Esophagus muscularis mucosa (tissue), 4 donors: ENCODE results near the gene CSAG1. TPM values are rescaled to one million over a fixed set of nuclear protein-coding genes. Genes with fewer than 3 reads are reported as not detected.
"Not testable (repeated sequence)": the region's sequence is repeated elsewhere in the genome, so short reads cannot be mapped to it uniquely, and the experiment has no call there.

Experiments
- DNase-seq: peaks from one replicate; pipeline ENCODE4 v3.0.0-alpha.2; 2017; ENCODE audit errors: extremely low spot score
- H3K27ac ChIP-seq, 4 donors: fragments of 200-600 bp; sonication (generic); replicated peaks in 1 of 4; 1 replicate in 3 of 4; 2 replicates in 1 of 4; pipeline ENCODE4 v1.5.1; 2016 to 2019; ENCODE audit warnings: mild to moderate bottlenecking in 1 of 4
- H3K27me3 ChIP-seq, 4 donors: fragments of 200-600 bp; sonication (generic); one replicate each; pipeline versions ENCODE4 v1.5.1 to v1.6.0; 2016 to 2019
- H3K36me3 ChIP-seq, 4 donors: fragments of 200-600 bp; sonication (generic); one replicate each; pipeline ENCODE4 v1.5.1; 2016 to 2019
- H3K4me1 ChIP-seq, 4 donors: fragments of 200-600 bp; sonication (generic); one replicate each; pipeline ENCODE4 v1.5.1; 2016 to 2019
- H3K4me3 ChIP-seq, 4 donors: fragments of 200-600 bp; sonication (generic); 1 replicate in 2 of 4; 2 replicates in 2 of 4; pipeline ENCODE4 v1.5.1; 2016 to 2019; ENCODE audit warnings: mild to moderate bottlenecking in 4 of 4, moderate library complexity in 1 of 4
- H3K9me3 ChIP-seq, 4 donors: fragments of 200-600 bp; sonication (generic); 1 replicate in 3 of 4; 2 replicates in 1 of 4; pipeline ENCODE4 v1.5.1; 2016 to 2019
- EP300 ChIP-seq: sonication (generic); formaldehyde crosslinking; IDR thresholded peaks from one replicate; pipeline ENCODE4 v1.6.1; 2017; ENCODE audit warnings: antibody characterized with exemption
- POLR2A ChIP-seq: fragments of 450-650 bp; IDR thresholded peaks from one replicate; pipeline ENCODE4 v1.6.1; 2017; ENCODE audit warnings: antibody characterized with exemption, moderate library complexity, mild to moderate bottlenecking, low read depth
- POLR2AphosphoS5 ChIP-seq, 2 donors: sonication (generic); formaldehyde crosslinking; IDR thresholded peaks; one replicate each; pipeline ENCODE4 v1.6.1; 2017; ENCODE audit warnings: antibody characterized with exemption in 2 of 2
- WGBS: methylation state at CpG from one replicate; pipeline ENCODE4 v1.1.5; 2018; 5-methylcytosine and 5-hydroxymethylcytosine counted together
- intact Hi-C: fragments of 100-400 bp; cut with DNase I; formaldehyde crosslinking; loops from one replicate; pipeline ENCODE4 v1.15.1; 2023
- total RNA-seq, 4 donors: library from RNA; depleted of rRNA; stranded (reverse); fragments of >200 nt; gene quantifications; one replicate each; pipeline versions ENCODE4 v1.1.0 to v1.2.1, GENCODE V29; 2016
- TF ChIP-seq, protein P1 (sequence below), 3 experiments: fragments of 200-600 bp in 2 of 3; fragments of 450-650 bp in 1 of 3; sonication (generic) in 2 of 3; IDR thresholded peaks; one replicate each; pipeline ENCODE4 v1.5.1; 2017 to 2019; ENCODE audit warnings: antibody characterized with exemption in 3 of 3, mild to moderate bottlenecking in 2 of 3, moderate library complexity in 1 of 3

The CSAG1 gene
- total RNA-seq, 4 donors from 2014 or later: not detected

DNA sequence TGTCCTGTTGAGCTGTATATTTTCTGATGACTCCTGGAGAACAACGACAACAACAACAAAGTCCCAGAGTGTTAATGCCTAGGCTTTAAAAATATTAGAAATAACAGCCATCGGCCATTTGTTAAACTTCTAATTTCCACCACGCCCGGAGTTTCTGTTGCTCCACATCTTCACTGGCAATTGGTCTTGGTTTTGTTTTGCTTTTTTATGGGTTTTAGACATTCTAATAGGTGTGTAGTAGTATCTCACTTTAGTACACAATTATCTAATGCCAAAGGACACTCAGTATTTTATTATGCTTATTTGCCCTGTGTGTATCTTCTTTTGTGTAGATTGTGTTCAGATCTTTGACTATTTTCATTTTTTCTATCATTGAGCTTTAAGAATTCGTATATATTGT lies 5.0 kb upstream of the CSAG1 start:
- no peak overlapping the region for H3K4me3 ChIP-seq
- intact Hi-C loops: no loop called here
- no peaks in the 10 kb centered on the region for H3K27me3 ChIP-seq
- H3K27ac ChIP-seq: no peak overlapping the region
- TF ChIP-seq, protein P1, sequence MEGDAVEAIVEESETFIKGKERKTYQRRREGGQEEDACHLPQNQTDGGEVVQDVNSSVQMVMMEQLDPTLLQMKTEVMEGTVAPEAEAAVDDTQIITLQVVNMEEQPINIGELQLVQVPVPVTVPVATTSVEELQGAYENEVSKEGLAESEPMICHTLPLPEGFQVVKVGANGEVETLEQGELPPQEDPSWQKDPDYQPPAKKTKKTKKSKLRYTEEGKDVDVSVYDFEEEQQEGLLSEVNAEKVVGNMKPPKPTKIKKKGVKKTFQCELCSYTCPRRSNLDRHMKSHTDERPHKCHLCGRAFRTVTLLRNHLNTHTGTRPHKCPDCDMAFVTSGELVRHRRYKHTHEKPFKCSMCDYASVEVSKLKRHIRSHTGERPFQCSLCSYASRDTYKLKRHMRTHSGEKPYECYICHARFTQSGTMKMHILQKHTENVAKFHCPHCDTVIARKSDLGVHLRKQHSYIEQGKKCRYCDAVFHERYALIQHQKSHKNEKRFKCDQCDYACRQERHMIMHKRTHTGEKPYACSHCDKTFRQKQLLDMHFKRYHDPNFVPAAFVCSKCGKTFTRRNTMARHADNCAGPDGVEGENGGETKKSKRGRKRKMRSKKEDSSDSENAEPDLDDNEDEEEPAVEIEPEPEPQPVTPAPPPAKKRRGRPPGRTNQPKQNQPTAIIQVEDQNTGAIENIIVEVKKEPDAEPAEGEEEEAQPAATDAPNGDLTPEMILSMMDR (IDR thresholded peaks at IDR 0.05): no peak
- no peak for TF ChIP-seq POLR2AphosphoS5 (IDR thresholded peaks at IDR 0.05)
- no peak for TF ChIP-seq POLR2A
- WGBS: 77% methylated on average over 5 of the region's 5 CpGs
- H3K9me3 ChIP-seq: no peaks in the 10 kb centered on the region
- H3K4me1 ChIP-seq: no peaks in the 10 kb centered on the region
- DNase-seq: no peak
- no peaks in the 10 kb centered on the region for H3K36me3 ChIP-seq

DNA sequence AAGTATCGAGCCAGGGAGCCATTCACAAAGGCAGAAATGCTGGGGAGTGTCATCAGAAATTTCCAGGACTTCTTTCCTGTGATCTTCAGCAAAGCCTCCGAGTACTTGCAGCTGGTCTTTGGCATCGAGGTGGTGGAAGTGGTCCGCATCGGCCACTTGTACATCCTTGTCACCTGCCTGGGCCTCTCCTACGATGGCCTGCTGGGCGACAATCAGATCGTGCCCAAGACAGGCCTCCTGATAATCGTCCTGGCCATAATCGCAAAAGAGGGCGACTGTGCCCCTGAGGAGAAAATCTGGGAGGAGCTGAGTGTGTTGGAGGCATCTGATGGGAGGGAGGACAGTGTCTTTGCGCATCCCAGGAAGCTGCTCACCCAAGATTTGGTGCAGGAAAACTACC lies 3.0 kb upstream of the CSAG1 start:
- 87% methylated on average over 12 of the region's 12 CpGs for WGBS
- H3K27ac ChIP-seq, H3K36me3 ChIP-seq, H3K27me3 ChIP-seq, H3K9me3 ChIP-seq, H3K4me3 ChIP-seq, DNase-seq, intact Hi-C loops, H3K4me1 ChIP-seq: not testable (repeated sequence)

GRCh38 chrX:152735860-152736511 lies 2.5 kb upstream of the CSAG1 start:
- Histone ChIP-seq H3K4me1 (no peaks in the 10 kb centered on the region), H3K9me3 (no peaks in the 10 kb centered on the region), H3K4me3 (no peak overlapping the region), H3K27me3 (no peaks in the 10 kb centered on the region), H3K36me3 (no peaks in the 10 kb centered on the region), H3K27ac (no peak overlapping the region)
- no peak for DNase-seq
- intact Hi-C loops: no loop called here
- WGBS: 90% methylated on average over 10 of the region's 12 CpGs
- TF ChIP-seq, protein P1 (IDR thresholded peaks at IDR 0.05): no peak
- TF ChIP-seq EP300 (no peak), POLR2A (no peak), POLR2AphosphoS5 (IDR thresholded peaks at IDR 0.05) (no peak)

- Histone ChIP-seq H3K4me3 (no peak overlapping the region), H3K27me3 (no peaks in the 10 kb centered on the region), H3K36me3 (no peaks in the 10 kb centered on the region), H3K4me1 (no peaks in the 10 kb centered on the region), H3K9me3 (no peaks in the 10 kb centered on the region), H3K27ac (no peak overlapping the region)
- WGBS: 90% methylated on average over 2 of the region's 2 CpGs
- TF ChIP-seq POLR2AphosphoS5 (IDR thresholded peaks at IDR 0.05) (no peak), POLR2A (no peak), EP300 (no peak)
- TF ChIP-seq, protein P1 (IDR thresholded peaks at IDR 0.05): no peak
- DNase-seq: no peak
- intact Hi-C loops: no loop called here
These were observed 1.6 kb upstream of the CSAG1 start for GRCh38 chrX:152735101-152735500.

DNA sequence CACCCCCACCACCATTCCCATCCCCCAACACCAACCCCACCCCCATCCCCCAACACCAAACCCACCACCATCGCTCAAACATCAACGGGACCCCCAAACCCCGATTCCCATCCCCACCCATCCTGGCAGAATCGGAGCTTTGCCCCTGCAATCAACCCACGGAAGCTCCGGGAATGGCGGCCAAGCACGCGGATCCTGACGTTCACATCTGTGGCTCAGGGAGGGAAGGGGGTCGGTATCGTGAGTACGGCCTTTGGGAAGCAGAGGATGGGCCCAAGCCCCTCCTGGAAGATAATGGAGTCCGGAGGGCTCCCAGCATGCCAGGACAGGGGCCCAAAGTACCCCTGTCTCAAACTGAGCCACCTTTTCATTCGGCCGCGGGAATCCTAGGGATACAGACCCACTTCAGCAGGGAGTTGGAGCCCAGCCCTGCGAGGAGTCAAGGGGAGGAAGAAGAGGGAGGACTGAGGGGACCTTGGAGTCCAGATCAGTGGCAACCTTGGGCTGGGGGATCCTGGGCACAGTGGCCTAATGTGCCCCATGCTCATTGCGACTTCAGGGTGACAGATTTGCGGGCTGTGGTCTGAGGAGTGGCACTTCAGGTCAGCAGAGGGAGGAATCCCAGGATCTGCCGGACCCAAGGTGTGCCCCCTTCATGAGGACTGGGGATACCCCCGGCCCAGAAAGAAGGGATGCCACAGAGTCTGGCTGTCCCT lies 780 bp upstream of the CSAG1 start:
- 86% methylated on average over 8 of the region's 22 CpGs for WGBS

DNA sequence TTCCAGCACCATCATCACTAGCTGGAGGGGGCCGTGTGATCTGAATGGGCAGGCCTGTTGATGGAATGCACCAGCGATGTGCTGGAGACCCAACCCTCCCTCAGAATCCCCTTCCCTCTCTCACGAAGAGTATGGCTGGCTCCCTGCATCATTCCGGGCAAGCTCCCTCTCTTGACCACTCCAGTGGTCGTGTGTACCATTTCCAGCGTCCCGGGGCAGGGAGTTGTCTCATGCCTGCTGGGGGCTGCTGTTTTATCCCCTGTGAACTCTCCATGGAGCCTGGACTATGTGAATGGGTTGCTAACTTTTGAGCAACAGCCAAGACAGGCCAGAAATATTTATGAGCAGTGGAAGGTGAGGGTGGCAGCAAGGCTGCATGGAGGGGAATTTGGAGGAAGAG lies 8.1 kb downstream of the CSAG1 start:
- TF ChIP-seq EP300: no peak
- TF ChIP-seq, protein P1 (IDR thresholded peaks at IDR 0.05): no peak
- TF ChIP-seq POLR2A: no peak
- no peak for TF ChIP-seq POLR2AphosphoS5 (IDR thresholded peaks at IDR 0.05)
- no peak for DNase-seq
- Histone ChIP-seq H3K4me1 (no peaks in the 10 kb centered on the region), H3K9me3 (no peaks in the 10 kb centered on the region), H3K36me3 (no peaks in the 10 kb centered on the region), H3K4me3 (no peak overlapping the region), H3K27ac (no peak overlapping the region), H3K27me3 (no peaks in the 10 kb centered on the region)
- intact Hi-C loops: no loop called here
- 80% methylated on average over 7 of the region's 7 CpGs for WGBS

More for the DNA sequence above, 780 bp upstream of the CSAG1 start:
- H3K4me3 ChIP-seq, DNase-seq, H3K27me3 ChIP-seq, H3K9me3 ChIP-seq, H3K27ac ChIP-seq, H3K36me3 ChIP-seq, intact Hi-C loops, H3K4me1 ChIP-seq: not testable (repeated sequence)

- intact Hi-C loops, H3K27ac ChIP-seq, H3K27me3 ChIP-seq, DNase-seq, H3K36me3 ChIP-seq, H3K4me1 ChIP-seq, H3K9me3 ChIP-seq, H3K4me3 ChIP-seq: not testable (repeated sequence)
- no CpG with 5 or more reads among the region's 35 CpGs for WGBS
These were observed 19.4 kb downstream of the CSAG1 start, which contains the start of gene MAGEA2B for GRCh38 chrX:152713815-152714787. TSS of gene MAGEA2B (plus strand) at chrX:152714628. CDS start at chrX:152717107, 2,479 bp downstream.
